ENCODE measurements around the gene SLC6A11. TPM values are rescaled to one million over a fixed set of nuclear protein-coding genes. Genes with fewer than 3 reads are reported as not detected.

SLC6A11 gene
- polyA plus RNA-seq, 1 donor (not counting 4 experiments of a cell fraction or from before 2014, with no cell fraction given): 9.8 TPM

DNA sequence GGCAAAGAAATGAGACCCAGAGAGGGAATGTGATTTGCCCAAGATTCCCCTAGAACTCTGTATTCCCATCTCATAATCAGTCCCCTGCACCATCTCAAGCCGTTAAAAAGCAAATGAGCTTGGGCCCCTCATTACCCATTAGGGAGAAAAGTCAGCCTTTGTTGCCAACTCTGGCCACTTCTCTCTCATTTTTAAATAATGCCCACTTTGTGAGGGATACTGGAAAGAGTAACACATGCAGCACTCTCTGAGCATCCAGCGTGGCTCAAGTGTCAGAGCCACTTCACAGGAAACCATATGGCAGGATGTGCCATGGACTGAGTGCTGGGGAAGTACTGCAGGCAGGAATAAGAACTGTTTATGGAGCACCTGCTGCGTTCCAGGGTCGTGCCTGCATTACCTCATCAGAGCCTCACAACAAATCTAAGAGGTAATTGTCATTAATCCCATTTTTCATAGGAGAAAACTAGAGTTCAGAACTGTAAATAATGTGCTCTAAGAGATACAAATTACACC lies 126.7 kb downstream of the SLC6A11 start:
- Histone ChIP-seq H3K4me3 (ENCODE audit: control insufficient read depth in 2 of 3, extremely low read depth in 1 of 3, insufficient read depth in 2 of 3, low read depth in 1 of 3, low read length in 3 of 3) (no peak overlapping the region), H3K27ac (ENCODE audit: control insufficient read depth, insufficient read depth, low read length) (no peak overlapping the region), H3K9ac (ENCODE audit: control insufficient read depth, extremely low read depth, insufficient read depth, low read length) (no peak overlapping the region), H3K9me3 (ENCODE audit: control insufficient read depth, low read depth, low read length) (no peaks in the 10 kb centered on the region), H2AFZ (ENCODE audit: control insufficient read depth, low read length) (no peak overlapping the region), H3K36me3 (ENCODE audit: control insufficient read depth in 2 of 2, extremely low read depth in 1 of 2, insufficient read depth in 2 of 2, low read length in 2 of 2) (no peaks in the 10 kb centered on the region), H3K4me2 (ENCODE audit: control insufficient read depth, extremely low read depth, insufficient read depth, low read depth, low read length) (no peak overlapping the region), H4K20me1 (ENCODE audit: control insufficient read depth, extremely low read depth, insufficient read depth, low read length) (no peaks in the 10 kb centered on the region), H3K9me1 (ENCODE audit: control insufficient read depth, extremely low read depth, insufficient read depth, low read length) (no peaks in the 10 kb centered on the region), H3K27me3 (ENCODE audit: control insufficient read depth, extremely low read depth, insufficient read depth, low read length) (no peaks in the 10 kb centered on the region), H3K79me2 (ENCODE audit: control insufficient read depth, insufficient read depth, low read length) (no peaks in the 10 kb centered on the region), H3K4me1 (ENCODE audit: control insufficient read depth, extremely low read depth, insufficient read depth, low read length) (peaks cover 24% of the 10 kb centered on the region)
- dilution Hi-C loops (cut with MboI; ENCODE audit: extremely low pct_ligation_motif_present, low sequenced_read_pairs): no loop called here
- no peak for DNase-seq (ENCODE audit: low read depth, low spot score)
- no peak for FAIRE-seq
- TF ChIP-seq EZH2 (IDR thresholded peaks at IDR 0.05; ENCODE audit: low read length): no peak
- TF ChIP-seq, protein P1, sequence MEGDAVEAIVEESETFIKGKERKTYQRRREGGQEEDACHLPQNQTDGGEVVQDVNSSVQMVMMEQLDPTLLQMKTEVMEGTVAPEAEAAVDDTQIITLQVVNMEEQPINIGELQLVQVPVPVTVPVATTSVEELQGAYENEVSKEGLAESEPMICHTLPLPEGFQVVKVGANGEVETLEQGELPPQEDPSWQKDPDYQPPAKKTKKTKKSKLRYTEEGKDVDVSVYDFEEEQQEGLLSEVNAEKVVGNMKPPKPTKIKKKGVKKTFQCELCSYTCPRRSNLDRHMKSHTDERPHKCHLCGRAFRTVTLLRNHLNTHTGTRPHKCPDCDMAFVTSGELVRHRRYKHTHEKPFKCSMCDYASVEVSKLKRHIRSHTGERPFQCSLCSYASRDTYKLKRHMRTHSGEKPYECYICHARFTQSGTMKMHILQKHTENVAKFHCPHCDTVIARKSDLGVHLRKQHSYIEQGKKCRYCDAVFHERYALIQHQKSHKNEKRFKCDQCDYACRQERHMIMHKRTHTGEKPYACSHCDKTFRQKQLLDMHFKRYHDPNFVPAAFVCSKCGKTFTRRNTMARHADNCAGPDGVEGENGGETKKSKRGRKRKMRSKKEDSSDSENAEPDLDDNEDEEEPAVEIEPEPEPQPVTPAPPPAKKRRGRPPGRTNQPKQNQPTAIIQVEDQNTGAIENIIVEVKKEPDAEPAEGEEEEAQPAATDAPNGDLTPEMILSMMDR (optimal IDR thresholded peaks at IDR 0.05 in 1 of 3, IDR thresholded peaks at IDR 0.05 in 1 of 3, conservative IDR thresholded peaks at IDR 0.05 in 1 of 3; ENCODE audit: extremely low read depth in 1 of 3, insufficient read depth in 2 of 3, low read length in 3 of 3): no peak

DNA sequence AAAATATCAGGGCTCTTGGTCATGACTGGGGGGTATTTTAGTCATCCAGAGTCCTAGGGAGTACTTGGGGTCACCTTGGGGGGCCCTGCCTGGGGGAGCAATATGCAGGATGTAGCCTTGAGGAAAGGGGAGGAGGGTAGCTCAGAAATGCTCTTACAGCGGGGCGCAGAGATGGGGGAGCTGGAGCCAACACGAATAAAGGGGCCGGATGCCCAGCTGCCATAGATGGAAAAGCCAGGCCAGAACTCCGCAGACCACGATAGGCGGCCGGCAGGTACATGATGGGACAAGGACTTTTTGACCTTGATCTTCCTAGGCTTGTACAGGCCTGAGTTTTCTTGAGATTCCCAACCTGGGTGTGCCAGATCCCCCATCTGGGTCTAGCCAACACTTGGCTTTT lies 128.8 kb downstream of the SLC6A11 start:
- H3K27me3 ChIP-seq (ENCODE audit: control insufficient read depth, extremely low read depth, insufficient read depth, low read length): no peaks in the 10 kb centered on the region
- peaks cover 24% of the 10 kb centered on the region for H3K4me1 ChIP-seq (ENCODE audit: control insufficient read depth, extremely low read depth, insufficient read depth, low read length)
- H3K27ac ChIP-seq (ENCODE audit: control insufficient read depth, insufficient read depth, low read length): no peak overlapping the region
- dilution Hi-C loops (cut with MboI; ENCODE audit: extremely low pct_ligation_motif_present, low sequenced_read_pairs): no loop called here
- H3K9me3 ChIP-seq (ENCODE audit: control insufficient read depth, low read depth, low read length): no peaks in the 10 kb centered on the region
- TF ChIP-seq EZH2 (IDR thresholded peaks at IDR 0.05; ENCODE audit: low read length): no peak
- TF ChIP-seq, protein P1 (optimal IDR thresholded peaks at IDR 0.05 in 1 of 3, IDR thresholded peaks at IDR 0.05 in 1 of 3, conservative IDR thresholded peaks at IDR 0.05 in 1 of 3; ENCODE audit: extremely low read depth in 1 of 3, insufficient read depth in 2 of 3, low read length in 3 of 3): no peak
- FAIRE-seq (no peak), DNase-seq (ENCODE audit: low read depth, low spot score) (no peak)
- no peaks in the 10 kb centered on the region for H3K79me2 ChIP-seq (ENCODE audit: control insufficient read depth, insufficient read depth, low read length)
- H2AFZ ChIP-seq (ENCODE audit: control insufficient read depth, low read length): no peak overlapping the region
- H3K9me1 ChIP-seq (ENCODE audit: control insufficient read depth, extremely low read depth, insufficient read depth, low read length): no peaks in the 10 kb centered on the region
- H4K20me1 ChIP-seq (ENCODE audit: control insufficient read depth, extremely low read depth, insufficient read depth, low read length): no peaks in the 10 kb centered on the region
- no peak overlapping the region for H3K9ac ChIP-seq (ENCODE audit: control insufficient read depth, extremely low read depth, insufficient read depth, low read length)
- H3K36me3 ChIP-seq (ENCODE audit: control insufficient read depth in 2 of 2, extremely low read depth in 1 of 2, insufficient read depth in 2 of 2, low read length in 2 of 2): no peaks in the 10 kb centered on the region
- no peak overlapping the region for H3K4me2 ChIP-seq (ENCODE audit: control insufficient read depth, extremely low read depth, insufficient read depth, low read depth, low read length)
- no peak overlapping the region for H3K4me3 ChIP-seq (ENCODE audit: control insufficient read depth in 2 of 3, extremely low read depth in 1 of 3, insufficient read depth in 2 of 3, low read depth in 1 of 3, low read length in 3 of 3)
